ENCODE measurements around the gene MED13. TPM values are rescaled to one million over a fixed set of nuclear protein-coding genes. Genes with fewer than 3 reads are reported as not detected.

MED13 gene
- total RNA-seq, 4 donors from 2014 or later, result 22.8 to 114 (median 86.3) TPM

DNA sequence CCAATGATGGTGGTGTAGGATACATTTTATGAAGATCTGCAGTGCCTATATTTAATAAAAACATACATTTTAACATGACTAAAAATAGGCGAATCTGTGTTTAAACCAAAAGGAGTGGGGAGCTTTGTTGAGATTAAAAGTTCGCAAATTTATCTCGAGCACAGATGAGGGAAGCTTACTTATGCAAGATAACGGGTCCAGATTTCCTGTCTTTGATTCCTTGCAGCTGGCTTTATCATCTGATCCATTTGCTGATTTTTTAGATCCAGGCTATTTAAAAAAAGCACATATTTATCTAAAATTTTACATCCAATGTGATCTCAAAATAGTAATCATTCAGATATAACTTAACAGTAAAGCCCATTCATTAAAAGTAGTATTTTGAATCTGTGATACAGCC, 80.3 kb downstream of the MED13 start:
- H3K27ac ChIP-seq, result no peak overlapping the region
- peaks cover 0 to 2% of the 10 kb centered on the region in 2 donors for H3K36me3 ChIP-seq
- no peak for DNase-seq
- H3K4me1 ChIP-seq, result no peaks in the 10 kb centered on the region
- no peaks in the 10 kb centered on the region for H3K9me3 ChIP-seq
- H3K27me3 ChIP-seq, result no peaks in the 10 kb centered on the region
- no peak overlapping the region for H3K4me3 ChIP-seq
- intact Hi-C loops (cut with DNase I; ENCODE audit: low total_unique reads), result no loop called here
- TF ChIP-seq, protein P1, sequence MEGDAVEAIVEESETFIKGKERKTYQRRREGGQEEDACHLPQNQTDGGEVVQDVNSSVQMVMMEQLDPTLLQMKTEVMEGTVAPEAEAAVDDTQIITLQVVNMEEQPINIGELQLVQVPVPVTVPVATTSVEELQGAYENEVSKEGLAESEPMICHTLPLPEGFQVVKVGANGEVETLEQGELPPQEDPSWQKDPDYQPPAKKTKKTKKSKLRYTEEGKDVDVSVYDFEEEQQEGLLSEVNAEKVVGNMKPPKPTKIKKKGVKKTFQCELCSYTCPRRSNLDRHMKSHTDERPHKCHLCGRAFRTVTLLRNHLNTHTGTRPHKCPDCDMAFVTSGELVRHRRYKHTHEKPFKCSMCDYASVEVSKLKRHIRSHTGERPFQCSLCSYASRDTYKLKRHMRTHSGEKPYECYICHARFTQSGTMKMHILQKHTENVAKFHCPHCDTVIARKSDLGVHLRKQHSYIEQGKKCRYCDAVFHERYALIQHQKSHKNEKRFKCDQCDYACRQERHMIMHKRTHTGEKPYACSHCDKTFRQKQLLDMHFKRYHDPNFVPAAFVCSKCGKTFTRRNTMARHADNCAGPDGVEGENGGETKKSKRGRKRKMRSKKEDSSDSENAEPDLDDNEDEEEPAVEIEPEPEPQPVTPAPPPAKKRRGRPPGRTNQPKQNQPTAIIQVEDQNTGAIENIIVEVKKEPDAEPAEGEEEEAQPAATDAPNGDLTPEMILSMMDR (IDR thresholded peaks at IDR 0.05), result no peak
- no peak for TF ChIP-seq POLR2A (IDR thresholded peaks at IDR 0.05)

DNA sequence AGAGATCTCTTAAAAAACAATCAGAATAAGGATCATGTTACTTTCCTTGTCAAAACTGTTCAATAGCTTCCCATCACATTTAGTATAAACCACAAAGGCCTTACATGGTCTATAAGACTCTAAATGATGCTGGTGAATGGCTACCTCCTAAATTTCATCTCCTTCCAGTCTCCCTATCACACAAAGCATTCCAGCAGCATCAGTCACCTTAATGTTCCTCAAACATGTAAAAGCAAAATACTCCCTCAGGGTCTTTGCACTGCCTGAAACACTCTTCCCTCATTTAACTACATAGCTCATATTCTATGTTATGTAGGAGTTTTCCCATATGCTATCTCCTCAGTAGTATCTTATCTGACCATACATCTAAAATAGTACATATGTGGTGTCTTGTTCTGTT, 83.8 kb downstream of the MED13 start:
- intact Hi-C loops (cut with DNase I; ENCODE audit: low total_unique reads), result no loop called here
- Histone ChIP-seq H3K27me3 (no peaks in the 10 kb centered on the region), H3K4me3 (no peak overlapping the region), H3K36me3 (peaks cover 0 to 2% of the 10 kb centered on the region in 2 donors), H3K9me3 (no peaks in the 10 kb centered on the region), H3K27ac (no peak overlapping the region), H3K4me1 (no peaks in the 10 kb centered on the region)
- no peak for DNase-seq
- TF ChIP-seq, protein P1 (IDR thresholded peaks at IDR 0.05), result no peak
- TF ChIP-seq POLR2A (IDR thresholded peaks at IDR 0.05), result no peak

DNA sequence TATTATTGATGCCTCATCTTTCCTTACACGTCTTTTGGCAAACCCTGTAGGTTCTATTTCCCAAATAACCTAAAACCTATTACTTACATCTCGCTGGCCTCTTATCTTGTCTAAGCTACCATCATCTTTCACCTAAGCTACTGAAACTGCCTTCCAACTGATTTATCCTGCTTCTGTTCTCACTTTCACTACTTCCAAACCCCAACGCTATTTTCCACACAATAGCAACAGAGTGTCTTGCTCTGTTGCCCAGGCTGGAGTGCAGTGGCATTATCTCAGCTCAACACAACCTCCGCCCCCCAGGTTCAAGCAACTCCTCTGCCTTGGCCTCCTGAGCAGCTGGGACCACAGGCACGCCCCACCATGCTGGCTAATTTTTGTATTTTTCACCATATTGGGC, 84.5 kb downstream of the MED13 start:
- Histone ChIP-seq H3K4me1 (no peaks in the 10 kb centered on the region), H3K9me3 (no peaks in the 10 kb centered on the region), H3K27ac (no peak overlapping the region), H3K27me3 (no peaks in the 10 kb centered on the region), H3K4me3 (no peak overlapping the region), H3K36me3 (peaks cover 0 to 2% of the 10 kb centered on the region in 2 donors)
- DNase-seq, result no peak
- intact Hi-C loops (cut with DNase I; ENCODE audit: low total_unique reads), result no loop called here
- TF ChIP-seq, protein P1 (IDR thresholded peaks at IDR 0.05), result no peak
- TF ChIP-seq POLR2A (IDR thresholded peaks at IDR 0.05), result no peak

DNA sequence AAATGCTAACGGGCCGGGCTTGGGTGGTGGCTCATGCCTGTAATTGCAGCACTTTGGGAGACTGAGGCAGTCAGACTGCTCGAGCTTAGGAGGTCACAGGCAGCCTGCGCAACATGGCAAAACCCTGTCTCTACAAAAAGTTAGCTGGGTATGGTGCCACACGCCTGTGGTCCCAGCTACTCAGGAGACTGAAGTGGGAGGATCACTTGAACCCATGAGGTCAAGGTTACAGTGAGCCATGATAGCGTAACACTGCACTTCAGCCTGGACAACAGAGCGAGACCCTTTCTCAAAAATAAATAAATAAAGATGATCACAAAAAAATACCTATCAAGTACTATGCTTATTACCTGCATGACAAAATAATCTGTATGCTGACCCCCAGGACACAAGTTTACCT, 91.0 kb downstream of the MED13 start:
- Histone ChIP-seq H3K9me3 (no peaks in the 10 kb centered on the region), H3K36me3 (no peaks in the 10 kb centered on the region), H3K4me3 (no peak overlapping the region), H3K4me1 (no peaks in the 10 kb centered on the region), H3K27ac (no peak overlapping the region), H3K27me3 (no peaks in the 10 kb centered on the region)
- intact Hi-C loops (cut with DNase I; ENCODE audit: low total_unique reads), result no loop called here
- TF ChIP-seq, protein P1 (IDR thresholded peaks at IDR 0.05), result no peak
- no peak for TF ChIP-seq POLR2A (IDR thresholded peaks at IDR 0.05)
- DNase-seq, result no peak

DNA sequence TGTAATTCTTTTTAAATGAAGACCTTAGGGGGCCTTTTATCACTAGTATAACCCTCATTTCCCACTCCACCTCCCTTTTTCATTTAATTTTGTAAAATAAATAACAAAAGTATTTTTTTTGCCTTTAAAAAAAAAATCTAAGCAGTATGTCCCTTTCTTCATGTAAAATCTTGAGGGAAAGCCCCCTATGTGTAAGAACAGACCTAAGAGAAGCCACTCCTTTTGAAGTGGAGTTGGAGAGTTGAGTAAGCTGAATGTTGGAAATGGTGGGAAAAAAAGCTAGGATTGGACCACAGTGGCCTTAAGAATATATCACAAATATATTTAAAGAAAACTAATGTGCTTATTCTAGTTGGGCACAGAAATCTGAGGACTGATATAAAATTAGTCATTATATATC, 92.8 kb downstream of the MED13 start:
- Histone ChIP-seq H3K27ac (no peak overlapping the region), H3K36me3 (no peaks in the 10 kb centered on the region), H3K27me3 (no peaks in the 10 kb centered on the region), H3K9me3 (no peaks in the 10 kb centered on the region), H3K4me1 (no peaks in the 10 kb centered on the region), H3K4me3 (no peak overlapping the region)
- TF ChIP-seq POLR2A (IDR thresholded peaks at IDR 0.05), result no peak
- TF ChIP-seq, protein P1 (IDR thresholded peaks at IDR 0.05), result no peak
- DNase-seq, result no peak
- intact Hi-C loops (cut with DNase I; ENCODE audit: low total_unique reads), result no loop called here

Measured in uterus (tissue), 4 donors.